Neutrophil (primary cell): ENCODE results near the gene BCL2L12.

ENCODE experiments used
- H3K27ac ChIP-seq: fragments of 200-600 bp; sonication (generic); 2 replicates; pipeline ENCODE4 v1.5.1; 2016; ENCODE audit warnings: mild to moderate bottlenecking, moderate library complexity
- H3K27me3 ChIP-seq: fragments of 200-600 bp; sonication (generic); 2 replicates; pipeline ENCODE4 v1.6.0; 2016; ENCODE audit warnings: mild to moderate bottlenecking
- H3K36me3 ChIP-seq: fragments of 200-600 bp; sonication (generic); 2 replicates; pipeline ENCODE4 v1.5.1; 2017
- H3K4me1 ChIP-seq, 2 experiments: fragments of 200-600 bp in 1 of 2; sonication (generic) in 1 of 2; 1 replicate in 1 of 2; 2 replicates in 1 of 2; pipeline versions ENCODE4 v1.5.1 to v1.6.1; 2013 to 2016; ENCODE audit warnings: low read depth in 1 of 2, low read length in 1 of 2, mild to moderate bottlenecking in 1 of 2, moderate library complexity in 1 of 2; ENCODE audit not compliant: control insufficient read depth in 1 of 2, insufficient read depth in 1 of 2
- H3K4me3 ChIP-seq, 2 experiments: fragments of 200-600 bp in 1 of 2; sonication (generic) in 1 of 2; 1 replicate in 1 of 2; 2 replicates in 1 of 2; pipeline ENCODE4 v1.5.1; 2013 to 2016; ENCODE audit warnings: low read depth in 1 of 2, low read length in 1 of 2, mild to moderate bottlenecking in 1 of 2, moderate library complexity in 1 of 2
- H3K9me3 ChIP-seq: fragments of 200-600 bp; sonication (generic); 2 replicates; pipeline ENCODE4 v1.5.1; 2016
- TF ChIP-seq, protein P1 (sequence below): fragments of 200-600 bp; sonication (generic); IDR thresholded peaks from 2 replicates; pipeline ENCODE4 v1.5.1; 2016; ENCODE audit warnings: antibody characterized with exemption

Gene BCL2L12

DNA sequence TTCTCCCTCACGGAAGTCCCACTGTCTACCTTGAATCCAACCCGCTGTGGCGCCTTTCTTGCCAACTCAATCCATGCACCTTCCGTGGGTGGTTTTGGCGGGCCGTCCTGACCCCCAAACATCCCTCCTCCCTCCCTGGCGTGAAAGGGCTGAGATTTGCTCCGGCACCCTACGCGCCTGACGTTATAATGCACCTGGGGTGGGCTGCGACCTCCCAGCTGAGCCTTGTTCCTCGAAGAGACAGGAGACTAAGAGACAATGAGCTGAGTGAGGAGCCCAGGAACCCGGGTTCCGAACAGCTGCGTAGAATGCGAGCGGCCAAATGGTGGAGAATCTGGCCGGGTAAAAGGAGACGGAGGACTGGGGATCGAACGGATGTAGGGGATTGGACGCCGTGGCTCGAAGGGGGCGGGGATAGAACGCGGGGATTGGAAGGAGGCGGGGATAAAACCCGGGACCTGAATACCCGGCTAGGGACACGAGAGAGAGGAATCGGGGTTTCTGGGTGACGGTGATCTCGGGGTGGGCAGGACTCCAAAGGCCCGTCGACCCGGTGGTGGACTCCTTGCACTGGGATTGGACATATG is 25.0 kb downstream of the BCL2L12 start, which contains the start of gene CPT1C:
Gene CPT1C, plus strand, starts transcription at position 461 of the 587 bp plus-strand sequence. CDS start 1,137 bp downstream, outside the sequence.
- no peak within 1 kb of the TSS for H3K27ac ChIP-seq
- no peaks in the 10 kb centered on the region for H3K9me3 ChIP-seq
- peaks cover 4 to 13% of the 10 kb centered on the region in 2 experiments for H3K4me1 ChIP-seq
- peaks cover 7% of the 10 kb centered on the region for H3K36me3 ChIP-seq
- peak within 1 kb of the TSS in 1 of 2 experiments; percentile 18 for H3K4me3 ChIP-seq
- TF ChIP-seq, protein P1, sequence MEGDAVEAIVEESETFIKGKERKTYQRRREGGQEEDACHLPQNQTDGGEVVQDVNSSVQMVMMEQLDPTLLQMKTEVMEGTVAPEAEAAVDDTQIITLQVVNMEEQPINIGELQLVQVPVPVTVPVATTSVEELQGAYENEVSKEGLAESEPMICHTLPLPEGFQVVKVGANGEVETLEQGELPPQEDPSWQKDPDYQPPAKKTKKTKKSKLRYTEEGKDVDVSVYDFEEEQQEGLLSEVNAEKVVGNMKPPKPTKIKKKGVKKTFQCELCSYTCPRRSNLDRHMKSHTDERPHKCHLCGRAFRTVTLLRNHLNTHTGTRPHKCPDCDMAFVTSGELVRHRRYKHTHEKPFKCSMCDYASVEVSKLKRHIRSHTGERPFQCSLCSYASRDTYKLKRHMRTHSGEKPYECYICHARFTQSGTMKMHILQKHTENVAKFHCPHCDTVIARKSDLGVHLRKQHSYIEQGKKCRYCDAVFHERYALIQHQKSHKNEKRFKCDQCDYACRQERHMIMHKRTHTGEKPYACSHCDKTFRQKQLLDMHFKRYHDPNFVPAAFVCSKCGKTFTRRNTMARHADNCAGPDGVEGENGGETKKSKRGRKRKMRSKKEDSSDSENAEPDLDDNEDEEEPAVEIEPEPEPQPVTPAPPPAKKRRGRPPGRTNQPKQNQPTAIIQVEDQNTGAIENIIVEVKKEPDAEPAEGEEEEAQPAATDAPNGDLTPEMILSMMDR: no peak
- peaks cover 57% of the 10 kb centered on the region for H3K27me3 ChIP-seq

DNA sequence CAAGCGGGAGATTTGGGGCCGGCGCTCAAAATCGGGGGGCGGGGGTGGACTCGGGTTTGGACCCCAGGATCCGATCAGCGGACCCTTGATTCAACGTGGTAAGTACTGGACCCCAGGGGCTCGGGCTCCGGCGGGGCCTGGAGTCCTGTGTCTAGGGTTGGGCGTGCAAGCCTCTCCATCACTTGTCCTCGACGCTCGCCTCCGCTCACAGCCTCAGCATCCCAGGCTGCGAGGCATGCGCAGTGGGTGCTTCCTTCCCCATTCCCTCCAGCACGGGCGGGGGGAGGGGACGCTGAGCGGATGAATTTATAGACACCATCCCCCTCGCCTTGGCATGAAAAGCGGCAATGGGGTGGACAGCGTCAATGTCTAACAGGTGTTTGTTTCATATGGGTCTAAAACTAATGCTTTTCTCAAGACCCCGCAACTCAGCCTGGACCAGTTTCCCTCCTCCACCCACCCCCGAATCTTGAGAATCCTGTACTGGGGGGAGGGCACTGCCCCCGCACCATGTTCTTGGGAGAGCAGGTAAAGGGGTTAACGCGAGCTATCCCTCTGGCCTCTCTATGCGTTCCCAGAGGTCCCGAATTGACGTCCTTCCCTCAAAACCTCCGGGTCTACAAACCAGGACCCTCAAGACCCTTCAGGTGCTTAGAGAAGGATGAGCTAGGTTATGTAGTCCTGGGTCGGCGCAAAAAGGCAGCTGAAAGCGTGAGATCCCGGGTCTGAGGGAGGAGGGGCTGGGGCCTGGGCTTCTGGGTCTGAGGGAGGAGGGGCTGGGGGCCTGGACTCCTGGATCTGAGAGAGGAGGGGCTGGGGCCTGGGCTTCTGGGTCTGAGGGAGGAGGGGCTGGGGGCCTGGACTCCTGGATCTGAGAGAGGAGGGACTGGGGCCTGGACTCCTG is 25.8 kb downstream of the BCL2L12 start:
- Histone ChIP-seq H3K4me1 (peaks cover 4 to 13% of the 10 kb centered on the region in 2 experiments), H3K4me3 (peak overlapping the region in 1 of 2 experiments; percentile 18), H3K27me3 (peaks cover 57% of the 10 kb centered on the region), H3K27ac (no peak overlapping the region), H3K9me3 (no peaks in the 10 kb centered on the region), H3K36me3 (no peaks in the 10 kb centered on the region)
- TF ChIP-seq, protein P1: no peak

DNA sequence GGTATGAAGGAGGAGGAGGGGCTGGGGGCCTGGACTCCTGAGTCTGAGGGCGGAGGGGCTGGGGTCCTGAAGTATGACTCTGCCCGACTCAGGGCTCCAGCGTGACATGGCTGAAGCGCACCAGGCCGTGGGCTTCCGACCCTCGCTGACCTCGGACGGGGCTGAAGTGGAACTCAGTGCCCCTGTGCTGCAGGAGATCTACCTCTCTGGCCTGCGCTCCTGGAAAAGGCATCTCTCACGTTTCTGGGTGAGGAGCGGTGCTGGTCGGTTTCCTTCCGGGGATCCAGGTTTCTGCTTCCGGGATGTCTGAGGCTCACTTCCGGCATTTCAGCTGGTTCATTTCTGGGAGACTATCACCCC is 26.4 kb downstream of the BCL2L12 start:
- Histone ChIP-seq H3K27ac (no peak overlapping the region), H3K4me3 (no peak overlapping the region), H3K4me1 (peaks cover 4 to 13% of the 10 kb centered on the region in 2 experiments), H3K9me3 (no peaks in the 10 kb centered on the region), H3K36me3 (no peaks in the 10 kb centered on the region), H3K27me3 (peaks cover 57% of the 10 kb centered on the region)
- TF ChIP-seq, protein P1: no peak

DNA sequence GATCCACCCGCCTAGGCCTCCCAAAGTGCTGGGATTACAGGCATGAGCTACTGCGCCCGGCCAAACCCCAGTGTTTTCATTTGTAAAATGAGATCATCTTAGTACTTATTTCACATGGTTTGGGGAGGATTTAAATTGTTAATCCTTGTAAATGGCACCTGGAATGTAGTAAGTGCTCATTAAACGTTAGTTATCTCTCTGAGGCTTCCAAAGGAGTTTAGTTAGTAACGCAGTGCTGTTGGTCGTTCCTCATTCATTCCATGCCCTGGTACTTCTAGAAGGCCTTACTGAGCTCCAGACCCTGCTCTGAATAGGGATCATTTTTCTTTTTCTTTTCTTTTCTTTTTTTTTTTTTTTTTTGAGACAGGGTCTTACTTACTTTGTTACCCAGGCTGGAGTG is 30.4 kb downstream of the BCL2L12 start:
- TF ChIP-seq, protein P1: no peak
- Histone ChIP-seq H3K36me3 (no peaks in the 10 kb centered on the region), H3K27me3 (peaks cover 41% of the 10 kb centered on the region), H3K4me1 (peaks cover under 1 to 4% of the 10 kb centered on the region in 2 experiments), H3K4me3 (no peak overlapping the region), H3K9me3 (no peaks in the 10 kb centered on the region), H3K27ac (no peak overlapping the region)

DNA sequence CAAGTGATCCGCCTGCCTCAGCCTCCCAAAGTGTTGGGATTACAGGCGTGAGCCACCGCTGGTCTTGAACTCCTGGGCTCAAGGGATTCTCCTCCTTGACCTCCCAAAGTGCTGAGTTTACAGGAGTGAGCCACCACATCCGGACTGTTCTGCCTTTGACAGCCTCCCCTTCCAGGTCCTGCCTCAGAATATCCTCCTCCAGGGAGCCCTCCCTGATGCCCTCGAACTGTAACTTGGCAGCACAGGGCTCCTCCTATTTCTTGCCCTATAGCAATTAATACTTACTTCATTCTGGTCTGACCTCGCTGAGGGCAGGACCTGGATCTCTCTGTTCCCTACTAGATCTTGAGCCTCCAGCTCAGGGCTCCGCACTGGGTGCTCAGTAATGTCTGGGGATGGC is 31.1 kb downstream of the BCL2L12 start:
- Histone ChIP-seq H3K27ac (no peak overlapping the region), H3K4me3 (no peak overlapping the region)
- TF ChIP-seq, protein P1: no peak

More for the DNA sequence above, 31.1 kb downstream of the BCL2L12 start:
- no peaks in the 10 kb centered on the region for H3K4me1 ChIP-seq
- no peaks in the 10 kb centered on the region for H3K9me3 ChIP-seq
- peaks cover 38% of the 10 kb centered on the region for H3K27me3 ChIP-seq
- H3K36me3 ChIP-seq: no peaks in the 10 kb centered on the region
